H1 (cell line): ENCODE data around the gene AGT. TPM values are rescaled to one million over a fixed set of nuclear protein-coding genes. Genes with fewer than 3 reads are reported as not detected.

ENCODE experiments used
- ASH2L ChIP-seq: fragments of 200-600, 300-600 bp; sonication (generic); IDR thresholded peaks from one replicate; pipeline ENCODE4 v1.7.1; 2017; ENCODE audit warnings: low read length
- CTBP2 ChIP-seq: IDR thresholded peaks from 2 replicates; pipeline ENCODE4 v1.7.0; 2011; ENCODE audit warnings: borderline replicate concordance, mild to moderate bottlenecking, moderate library complexity, mixed read lengths, low read length; ENCODE audit not compliant: insufficient read depth, insufficient read length
- GABPA ChIP-seq: IDR thresholded peaks from 2 replicates; pipeline ENCODE4 v1.6.1; 2011; ENCODE audit warnings: mild to moderate bottlenecking, low read length, moderate library complexity, borderline replicate concordance; ENCODE audit not compliant: insufficient read depth
- GTF2F1 ChIP-seq: IDR thresholded peaks from 2 replicates; pipeline ENCODE4 v1.6.1; 2012; ENCODE audit warnings: low read depth, low read length, improper control_type of control experiment, borderline replicate concordance
- KDM1A ChIP-seq: fragments of 200-600, 300-600 bp; sonication (generic); IDR thresholded peaks from 2 replicates; pipeline ENCODE4 v1.7.1; 2016; ENCODE audit warnings: mild to moderate bottlenecking, low read length, borderline replicate concordance
- RXRA ChIP-seq: IDR thresholded peaks from 2 replicates; pipeline ENCODE4 v1.6.1; 2011; ENCODE audit warnings: low read depth, mild to moderate bottlenecking, low read length, moderate library complexity; ENCODE audit not compliant: insufficient read depth
- SAP30 ChIP-seq: fragments of 300-600 bp; sonication (generic); IDR thresholded peaks from 2 replicates; pipeline ENCODE4 v1.7.1; 2012; ENCODE audit warnings: low read length, moderate library complexity, mild to moderate bottlenecking, inconsistent platforms; ENCODE audit not compliant: insufficient read depth, insufficient replicate concordance
- SIRT6 ChIP-seq: IDR thresholded peaks from one replicate; pipeline ENCODE4 v1.7.1; 2012; ENCODE audit warnings: low read length, inconsistent platforms
- TBP ChIP-seq: IDR thresholded peaks from 2 replicates; pipeline ENCODE4 v1.6.1; 2011; ENCODE audit warnings: low read depth, low read length, improper control_type of control experiment
- TEAD4 ChIP-seq: IDR thresholded peaks from 2 replicates; pipeline ENCODE4 v1.6.1; 2012; ENCODE audit warnings: low read depth, low read length, inconsistent platforms, mixed read lengths
- polyA plus RNA-seq, 7 experiments: library from polyadenylated mRNA; depleted of rRNA in 3 of 7; stranded (reverse) in 5 of 7; unstranded in 2 of 7; fragments of >200 nt in 5 of 7; fragments of 200-250 nt in 2 of 7; gene quantifications; 1 replicate in 5 of 7; 2 replicates in 1 of 7; 4 replicates in 1 of 7; pipeline versions ENCODE4 v1.2.1 to v1.2.3, GENCODE V29; 2011 to 2013; ENCODE audit warnings: missing spikeins in 2 of 7, mixed read lengths in 2 of 7
- total RNA-seq: library from RNA; stranded (reverse); fragmentation: NEBNext Ultra II Directional; extraction: Animal tissue kit (Norgen Biotek cat#: 25700); gene quantifications from 2 replicates; pipeline ENCODE4 v1.2.1, GENCODE V29; 2021
- TF ChIP-seq, protein P1 (sequence below): fragments of 300-600 bp; sonication (generic); IDR thresholded peaks from 2 replicates; pipeline ENCODE4 v1.7.1; 2012; ENCODE audit warnings: low read length, moderate library complexity, mild to moderate bottlenecking, inconsistent platforms; ENCODE audit not compliant: insufficient replicate concordance

AGT gene
- total and polyA plus RNA-seq, 2 of the 8 experiments (the other 6 are each of a cell fraction or from before 2014, with no cell fraction given) = 0.20 TPM; not detected in 1

GRCh38 chr1:230679825-230680224, 34.1 kb downstream of the AGT start (continued):
- TF ChIP-seq, protein P1, sequence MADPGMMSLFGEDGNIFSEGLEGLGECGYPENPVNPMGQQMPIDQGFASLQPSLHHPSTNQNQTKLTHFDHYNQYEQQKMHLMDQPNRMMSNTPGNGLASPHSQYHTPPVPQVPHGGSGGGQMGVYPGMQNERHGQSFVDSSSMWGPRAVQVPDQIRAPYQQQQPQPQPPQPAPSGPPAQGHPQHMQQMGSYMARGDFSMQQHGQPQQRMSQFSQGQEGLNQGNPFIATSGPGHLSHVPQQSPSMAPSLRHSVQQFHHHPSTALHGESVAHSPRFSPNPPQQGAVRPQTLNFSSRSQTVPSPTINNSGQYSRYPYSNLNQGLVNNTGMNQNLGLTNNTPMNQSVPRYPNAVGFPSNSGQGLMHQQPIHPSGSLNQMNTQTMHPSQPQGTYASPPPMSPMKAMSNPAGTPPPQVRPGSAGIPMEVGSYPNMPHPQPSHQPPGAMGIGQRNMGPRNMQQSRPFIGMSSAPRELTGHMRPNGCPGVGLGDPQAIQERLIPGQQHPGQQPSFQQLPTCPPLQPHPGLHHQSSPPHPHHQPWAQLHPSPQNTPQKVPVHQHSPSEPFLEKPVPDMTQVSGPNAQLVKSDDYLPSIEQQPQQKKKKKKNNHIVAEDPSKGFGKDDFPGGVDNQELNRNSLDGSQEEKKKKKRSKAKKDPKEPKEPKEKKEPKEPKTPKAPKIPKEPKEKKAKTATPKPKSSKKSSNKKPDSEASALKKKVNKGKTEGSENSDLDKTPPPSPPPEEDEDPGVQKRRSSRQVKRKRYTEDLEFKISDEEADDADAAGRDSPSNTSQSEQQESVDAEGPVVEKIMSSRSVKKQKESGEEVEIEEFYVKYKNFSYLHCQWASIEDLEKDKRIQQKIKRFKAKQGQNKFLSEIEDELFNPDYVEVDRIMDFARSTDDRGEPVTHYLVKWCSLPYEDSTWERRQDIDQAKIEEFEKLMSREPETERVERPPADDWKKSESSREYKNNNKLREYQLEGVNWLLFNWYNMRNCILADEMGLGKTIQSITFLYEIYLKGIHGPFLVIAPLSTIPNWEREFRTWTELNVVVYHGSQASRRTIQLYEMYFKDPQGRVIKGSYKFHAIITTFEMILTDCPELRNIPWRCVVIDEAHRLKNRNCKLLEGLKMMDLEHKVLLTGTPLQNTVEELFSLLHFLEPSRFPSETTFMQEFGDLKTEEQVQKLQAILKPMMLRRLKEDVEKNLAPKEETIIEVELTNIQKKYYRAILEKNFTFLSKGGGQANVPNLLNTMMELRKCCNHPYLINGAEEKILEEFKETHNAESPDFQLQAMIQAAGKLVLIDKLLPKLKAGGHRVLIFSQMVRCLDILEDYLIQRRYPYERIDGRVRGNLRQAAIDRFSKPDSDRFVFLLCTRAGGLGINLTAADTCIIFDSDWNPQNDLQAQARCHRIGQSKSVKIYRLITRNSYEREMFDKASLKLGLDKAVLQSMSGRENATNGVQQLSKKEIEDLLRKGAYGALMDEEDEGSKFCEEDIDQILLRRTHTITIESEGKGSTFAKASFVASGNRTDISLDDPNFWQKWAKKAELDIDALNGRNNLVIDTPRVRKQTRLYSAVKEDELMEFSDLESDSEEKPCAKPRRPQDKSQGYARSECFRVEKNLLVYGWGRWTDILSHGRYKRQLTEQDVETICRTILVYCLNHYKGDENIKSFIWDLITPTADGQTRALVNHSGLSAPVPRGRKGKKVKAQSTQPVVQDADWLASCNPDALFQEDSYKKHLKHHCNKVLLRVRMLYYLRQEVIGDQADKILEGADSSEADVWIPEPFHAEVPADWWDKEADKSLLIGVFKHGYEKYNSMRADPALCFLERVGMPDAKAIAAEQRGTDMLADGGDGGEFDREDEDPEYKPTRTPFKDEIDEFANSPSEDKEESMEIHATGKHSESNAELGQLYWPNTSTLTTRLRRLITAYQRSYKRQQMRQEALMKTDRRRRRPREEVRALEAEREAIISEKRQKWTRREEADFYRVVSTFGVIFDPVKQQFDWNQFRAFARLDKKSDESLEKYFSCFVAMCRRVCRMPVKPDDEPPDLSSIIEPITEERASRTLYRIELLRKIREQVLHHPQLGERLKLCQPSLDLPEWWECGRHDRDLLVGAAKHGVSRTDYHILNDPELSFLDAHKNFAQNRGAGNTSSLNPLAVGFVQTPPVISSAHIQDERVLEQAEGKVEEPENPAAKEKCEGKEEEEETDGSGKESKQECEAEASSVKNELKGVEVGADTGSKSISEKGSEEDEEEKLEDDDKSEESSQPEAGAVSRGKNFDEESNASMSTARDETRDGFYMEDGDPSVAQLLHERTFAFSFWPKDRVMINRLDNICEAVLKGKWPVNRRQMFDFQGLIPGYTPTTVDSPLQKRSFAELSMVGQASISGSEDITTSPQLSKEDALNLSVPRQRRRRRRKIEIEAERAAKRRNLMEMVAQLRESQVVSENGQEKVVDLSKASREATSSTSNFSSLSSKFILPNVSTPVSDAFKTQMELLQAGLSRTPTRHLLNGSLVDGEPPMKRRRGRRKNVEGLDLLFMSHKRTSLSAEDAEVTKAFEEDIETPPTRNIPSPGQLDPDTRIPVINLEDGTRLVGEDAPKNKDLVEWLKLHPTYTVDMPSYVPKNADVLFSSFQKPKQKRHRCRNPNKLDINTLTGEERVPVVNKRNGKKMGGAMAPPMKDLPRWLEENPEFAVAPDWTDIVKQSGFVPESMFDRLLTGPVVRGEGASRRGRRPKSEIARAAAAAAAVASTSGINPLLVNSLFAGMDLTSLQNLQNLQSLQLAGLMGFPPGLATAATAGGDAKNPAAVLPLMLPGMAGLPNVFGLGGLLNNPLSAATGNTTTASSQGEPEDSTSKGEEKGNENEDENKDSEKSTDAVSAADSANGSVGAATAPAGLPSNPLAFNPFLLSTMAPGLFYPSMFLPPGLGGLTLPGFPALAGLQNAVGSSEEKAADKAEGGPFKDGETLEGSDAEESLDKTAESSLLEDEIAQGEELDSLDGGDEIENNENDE = no peak
- TF ChIP-seq ASH2L (no peak), KDM1A (no peak), GABPA (no peak), RXRA (no peak), TBP (no peak), GTF2F1 (no peak), TEAD4 (no peak), SAP30 (no peak), SIRT6 (no peak), CTBP2 (no peak)
